Airway epithelial cell (primary cell): ENCODE data around the gene ITGA2. TPM values are rescaled to one million over a fixed set of nuclear protein-coding genes. Genes with fewer than 3 reads are reported as not detected.

Experiments
- total RNA-seq: library from RNA; depleted of rRNA; stranded (reverse); fragments of >200 nt; gene quantifications from 2 replicates; pipeline ENCODE4 v1.2.3, GENCODE V29; 2015

ITGA2 gene
- 24.0 and 31.8 TPM in 2 replicates for total RNA-seq

GRCh38 chr5:52989025-52989780, at the start of gene ITGA2:
TSS of gene ITGA2 (plus strand) at chr5:52989352. CDS start at chr5:52989469, 117 bp downstream.

DNA sequence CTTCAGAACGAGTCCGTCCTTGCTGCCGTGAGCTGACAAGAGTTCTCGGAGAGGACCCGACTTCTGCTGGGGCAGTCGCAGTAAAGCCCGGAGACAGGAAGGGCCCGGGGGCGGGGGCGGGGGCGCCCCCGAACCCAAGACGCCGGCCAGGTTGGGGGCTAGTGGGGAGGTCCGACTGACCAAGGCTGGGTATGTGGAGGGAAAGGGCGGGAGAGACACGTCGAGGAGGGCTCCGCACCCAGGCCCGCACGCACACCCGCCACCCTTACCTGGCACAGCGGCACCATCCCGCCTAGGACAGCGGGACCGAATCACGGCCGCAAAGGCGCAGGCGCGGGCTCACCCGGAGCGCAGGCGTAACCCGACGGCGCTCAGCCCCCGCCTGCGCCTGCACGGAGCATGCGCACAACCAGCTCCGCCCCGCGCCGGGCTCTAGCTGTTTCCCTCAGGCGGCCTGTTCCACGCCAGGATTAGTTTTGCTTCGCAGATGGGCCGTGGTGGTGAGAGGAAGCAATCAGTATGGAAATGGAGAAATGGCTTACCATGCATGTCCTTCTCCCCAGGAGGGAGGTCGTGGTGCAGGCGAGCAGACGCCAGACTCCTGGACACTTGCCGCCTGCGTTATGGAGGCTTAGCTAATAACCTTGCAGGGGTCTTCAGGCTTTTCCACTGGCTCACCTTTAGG, 120.4 kb downstream of the ITGA2 start, which contains the start of gene MOCS2:
Gene MOCS2 (minus strand): TSS at position 315 of the 685 bp plus-strand sequence. CDS start 2,583 bp downstream, outside the sequence.

Other genes starting within 250 kb of the ITGA2 start
- gene ITGA1, start 201.4 kb upstream of the ITGA2 start, total RNA-seq, result 0.79 and 0.92 TPM in 2 replicates
- gene PELO, start 201.4 kb upstream of the ITGA2 start, total RNA-seq, result 10.0 and 14.6 TPM in 2 replicates
- 44.2 and 45.6 TPM in 2 replicates for gene MOCS2, start 120.4 kb downstream of the ITGA2 start, total RNA-seq